Left forelimb (tissue), 1 donor: ENCODE measurements around the gene UGT1A1.

Source experiments
- DNase-seq: peaks from one replicate; pipeline ENCODE4 v3.0.0-alpha.2; 2018; ENCODE audit warnings: low spot score

Gene UGT1A1

DNA sequence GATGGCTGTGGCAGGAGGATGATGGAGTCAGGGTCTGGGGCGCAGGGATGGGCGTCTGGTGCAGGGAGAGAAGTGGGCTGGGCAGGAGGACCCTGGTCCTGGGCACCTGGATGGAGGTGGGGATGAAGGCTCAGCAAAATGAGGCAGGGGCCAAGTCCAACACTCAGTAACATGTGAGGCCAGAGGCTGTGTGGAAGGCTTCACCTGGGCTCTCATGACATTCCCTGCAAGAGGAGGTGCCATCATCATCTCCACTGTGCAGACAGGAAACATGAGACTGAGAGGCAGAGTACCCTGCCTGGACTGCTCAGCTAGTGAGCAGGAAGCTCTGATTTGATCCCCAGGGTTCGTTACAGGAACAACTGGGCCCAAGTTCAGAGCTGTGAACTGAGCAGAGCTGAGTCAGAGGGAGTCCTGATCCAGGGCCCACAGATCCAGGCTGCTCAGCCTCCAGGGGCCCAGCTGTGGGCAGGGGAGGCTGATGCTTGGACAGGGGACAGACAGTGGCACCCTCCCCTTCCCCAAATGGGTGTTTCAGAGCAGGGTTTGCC, 57.4 kb downstream of the UGT1A1 start:
- DNase-seq, result peak; percentile 41

DNA sequence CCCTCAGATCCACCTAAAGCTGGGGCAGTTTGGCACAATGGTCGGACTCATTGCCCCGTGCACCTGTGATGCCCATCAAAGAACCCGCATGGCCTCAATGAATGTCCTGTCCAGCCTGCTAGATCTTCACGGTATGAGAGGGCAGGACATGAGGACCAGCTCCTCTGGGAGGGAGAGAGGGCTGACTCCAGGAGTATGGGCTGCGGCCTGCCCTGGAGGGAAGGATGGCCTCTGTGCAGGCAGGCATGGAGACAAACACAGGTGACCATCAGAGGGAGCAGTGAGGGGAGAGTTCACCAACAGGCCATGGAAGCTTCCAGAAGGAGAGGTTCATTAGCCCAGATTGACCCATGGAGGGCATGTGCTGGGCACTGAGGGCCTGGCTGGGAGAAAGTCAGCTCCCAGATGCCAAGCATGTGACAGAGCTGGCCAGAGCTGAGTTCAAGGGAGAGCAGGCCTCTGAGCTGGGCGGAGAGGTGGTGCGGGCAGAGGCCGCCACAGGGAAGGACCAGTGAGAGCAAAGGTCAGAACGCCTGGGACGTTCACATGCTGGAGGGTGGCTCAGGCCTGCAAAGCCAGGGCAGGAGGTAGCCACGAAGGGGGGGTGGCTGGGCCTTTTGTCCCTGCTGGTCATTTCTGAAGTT, 58.0 kb downstream of the UGT1A1 start:
- DNase-seq, result peak; percentile 23

- peak; percentile 40 for DNase-seq
Observed at GRCh38 chr2:233818639-233819621, 58.9 kb downstream of the UGT1A1 start.

DNA sequence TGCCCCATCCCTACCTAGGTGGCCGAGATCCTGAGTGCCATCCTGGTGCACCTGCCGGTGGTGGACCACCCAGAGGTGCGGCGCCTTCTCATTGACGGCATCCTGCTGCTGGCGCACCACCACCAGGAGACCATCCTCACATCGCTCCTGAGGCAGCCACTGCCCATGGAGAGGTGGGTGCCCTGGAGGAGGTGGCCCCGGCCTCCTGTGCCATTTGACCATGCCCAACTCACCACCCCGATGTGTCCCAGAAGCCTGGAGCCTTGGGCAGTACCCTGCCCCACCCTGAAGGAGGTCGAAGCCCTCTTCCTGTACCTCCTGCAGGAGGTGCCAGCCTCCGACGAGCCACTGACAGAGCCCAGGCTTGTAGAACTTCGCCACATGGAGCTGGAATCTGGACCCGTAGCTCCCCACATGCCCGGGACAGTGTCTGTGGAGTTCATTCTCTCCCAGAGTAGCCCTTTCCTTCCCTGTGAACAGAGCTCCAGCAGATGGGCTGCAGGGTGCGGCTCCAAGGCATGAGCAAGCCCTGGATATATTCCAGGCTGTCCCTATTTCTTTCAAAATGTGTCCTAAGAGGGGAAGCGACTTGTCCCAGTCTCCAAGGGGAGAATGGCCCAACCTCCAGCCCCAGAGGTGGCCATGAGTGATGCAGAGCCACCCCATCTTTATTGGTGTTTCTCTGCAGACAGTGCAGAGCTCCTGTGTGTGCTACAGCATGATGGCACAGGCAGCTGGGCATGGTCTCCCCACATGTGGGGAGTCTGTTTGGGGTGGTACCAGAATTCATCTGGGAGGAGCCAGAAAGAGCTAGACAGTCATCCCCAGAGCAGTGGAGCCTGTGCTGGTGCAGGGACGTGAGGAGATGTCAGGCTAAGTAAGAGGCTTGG, 60.1 kb downstream of the UGT1A1 start:
- peak; percentile 31 for DNase-seq

- DNase-seq, result peak; percentile 15
Observed at GRCh38 chr2:233820774-233821105, 60.7 kb downstream of the UGT1A1 start.

GRCh38 chr2:233821196-233821595, 61.1 kb downstream of the UGT1A1 start:
- DNase-seq, result no peak

DNA sequence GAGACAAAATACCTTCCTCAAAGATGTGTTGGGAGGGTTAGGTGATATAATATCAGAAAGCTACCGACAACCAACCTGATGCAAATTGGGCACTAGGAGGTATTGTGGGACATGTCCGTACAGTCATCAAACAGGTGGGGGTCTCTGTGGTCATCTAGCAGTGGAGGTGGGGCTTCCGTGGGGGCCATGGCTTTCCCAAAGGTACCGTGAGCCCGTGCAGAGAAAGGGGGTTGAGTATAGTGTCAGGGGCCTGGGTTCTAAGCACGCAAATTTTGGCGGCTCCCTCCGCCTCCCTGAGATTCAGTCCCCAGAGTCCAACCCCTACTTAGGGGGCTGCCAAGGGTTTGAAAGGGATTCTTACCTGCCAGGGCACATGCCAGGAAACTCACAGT, 61.6 kb downstream of the UGT1A1 start:
- peak; percentile 9 for DNase-seq

DNA sequence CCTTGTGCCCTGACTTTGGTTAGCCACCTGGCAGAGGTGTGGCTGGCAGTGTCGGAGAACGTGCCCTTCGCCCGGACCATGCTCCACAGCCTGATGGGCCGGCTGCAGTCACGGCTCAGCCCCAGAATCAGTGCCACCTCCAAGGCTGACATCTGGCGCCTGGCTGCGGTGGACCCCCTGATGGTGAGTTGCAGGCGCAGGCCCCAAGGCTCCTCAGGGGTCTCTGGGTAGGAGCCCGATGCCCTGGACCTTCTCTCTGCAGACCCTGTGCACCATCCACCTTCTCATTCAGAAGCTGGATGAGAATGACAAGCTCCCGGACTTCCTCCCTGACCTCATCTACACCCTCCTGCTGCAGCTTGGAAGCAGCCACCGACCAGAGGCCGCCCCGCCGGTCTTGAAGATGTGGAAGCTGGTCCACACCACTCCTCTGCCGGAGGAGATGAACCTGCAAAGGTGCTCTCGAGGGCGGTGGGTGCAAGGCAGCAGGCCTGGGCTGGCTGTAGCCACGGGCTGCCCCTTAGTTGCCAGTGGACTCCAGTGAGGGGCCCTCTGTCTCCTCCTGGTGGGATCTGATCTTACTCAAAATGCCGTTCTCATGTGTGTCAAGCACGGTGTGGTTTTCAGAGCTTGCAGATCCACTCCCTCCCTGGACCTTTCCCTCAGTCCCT, 62.2 kb downstream of the UGT1A1 start:
- DNase-seq, result peak; percentile 44
